GM19035 (cell line): ENCODE data around the gene ELMO3.

Source experiments
- ATAC-seq: cut with Tn5 transposase; IDR thresholded peaks from one replicate; pipeline ENCODE4 v1.9.1; 2021; ENCODE audit not compliant: unreplicated experiment

ELMO3 gene

DNA sequence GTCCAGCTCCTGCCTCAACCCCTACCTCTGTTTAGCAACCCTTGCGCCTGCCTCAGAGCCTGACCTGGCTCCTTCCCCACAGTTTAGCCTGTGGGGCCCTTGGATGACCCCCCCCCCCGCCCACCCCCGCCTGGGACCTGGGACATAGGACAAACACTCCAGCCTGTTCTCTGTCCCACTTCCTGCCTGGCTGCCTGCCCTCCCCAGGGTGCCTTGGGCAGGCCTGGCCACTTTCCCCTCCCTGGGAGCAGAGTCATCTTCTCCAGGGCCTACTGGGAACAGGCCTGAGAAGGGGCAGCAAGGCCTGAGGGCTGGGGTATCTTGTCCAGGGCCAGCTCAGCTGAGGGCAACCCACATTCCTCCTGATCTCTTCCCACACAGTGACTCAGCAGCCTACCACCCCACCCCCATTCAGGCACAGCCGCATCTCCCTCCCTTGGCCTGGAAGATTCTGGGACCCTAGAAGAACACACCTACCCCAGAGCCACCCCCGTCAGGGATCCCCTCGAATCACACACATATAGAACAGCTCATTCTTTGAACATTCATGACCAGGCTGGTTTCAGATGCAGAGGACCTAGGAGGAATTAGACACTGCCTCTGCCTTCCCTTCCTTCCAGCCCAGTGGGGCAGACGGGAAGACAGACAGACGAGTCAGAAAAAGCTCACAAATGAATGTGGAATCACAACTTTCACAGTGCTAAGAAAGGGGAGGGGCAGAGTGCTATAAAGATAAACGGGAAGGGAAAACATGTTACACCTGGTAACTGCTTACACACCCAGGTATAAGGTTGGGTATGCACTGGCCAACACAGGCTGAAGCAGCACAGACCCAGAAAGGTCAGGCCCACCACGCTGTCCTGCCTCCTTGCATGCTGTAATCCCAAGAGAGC is 42.3 kb downstream of the ELMO3 start:
- ATAC-seq, result no peak

DNA sequence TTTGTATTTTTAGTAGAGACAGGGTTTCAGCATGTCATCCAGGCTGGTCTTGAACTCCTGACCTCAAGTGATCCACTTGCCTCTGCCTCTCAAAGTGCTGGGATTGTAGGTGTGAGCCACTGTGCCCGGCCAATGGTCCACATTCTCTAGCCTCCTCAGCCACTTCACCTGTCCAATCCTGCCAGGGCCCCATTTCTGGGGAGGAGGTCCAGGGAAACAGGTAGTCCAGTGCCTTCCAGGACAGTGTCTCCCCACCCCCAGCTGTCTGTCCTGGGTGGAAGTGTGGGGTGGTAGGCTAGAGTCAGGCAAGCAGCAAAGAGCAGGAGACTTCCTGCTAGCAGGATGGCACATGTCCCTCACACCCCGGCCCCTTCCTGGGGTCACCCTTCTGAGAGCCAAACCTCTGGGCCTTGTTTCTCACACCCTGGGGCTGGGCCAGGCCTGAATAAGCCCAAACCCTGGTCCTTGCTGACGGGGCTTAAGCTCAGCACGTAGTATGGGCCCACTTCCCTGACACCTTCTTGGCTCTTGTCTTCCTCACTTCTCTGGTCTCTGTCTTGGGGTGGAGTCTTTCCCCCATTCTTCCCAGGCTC is 43.3 kb downstream of the ELMO3 start:
- ATAC-seq, result no peak

DNA sequence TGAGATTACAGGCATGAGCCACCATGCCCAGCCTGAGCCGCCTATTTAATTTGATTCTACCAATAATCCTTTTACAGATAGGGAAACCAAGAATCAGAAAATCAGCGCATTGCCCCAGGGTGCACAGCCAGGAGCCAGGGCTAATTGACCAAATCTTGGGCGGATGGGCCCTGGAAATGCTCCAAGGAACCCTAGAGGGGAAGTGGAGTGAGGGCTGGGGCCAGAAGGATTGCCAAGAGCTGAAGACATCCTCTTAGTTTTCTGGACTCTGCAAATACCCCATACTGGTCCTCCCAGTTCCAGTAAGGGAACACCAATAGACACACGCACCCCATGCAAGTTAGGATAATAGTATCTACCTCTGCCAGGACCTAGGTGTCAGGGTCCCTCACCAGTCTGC is 44.5 kb downstream of the ELMO3 start:
- no peak for ATAC-seq

DNA sequence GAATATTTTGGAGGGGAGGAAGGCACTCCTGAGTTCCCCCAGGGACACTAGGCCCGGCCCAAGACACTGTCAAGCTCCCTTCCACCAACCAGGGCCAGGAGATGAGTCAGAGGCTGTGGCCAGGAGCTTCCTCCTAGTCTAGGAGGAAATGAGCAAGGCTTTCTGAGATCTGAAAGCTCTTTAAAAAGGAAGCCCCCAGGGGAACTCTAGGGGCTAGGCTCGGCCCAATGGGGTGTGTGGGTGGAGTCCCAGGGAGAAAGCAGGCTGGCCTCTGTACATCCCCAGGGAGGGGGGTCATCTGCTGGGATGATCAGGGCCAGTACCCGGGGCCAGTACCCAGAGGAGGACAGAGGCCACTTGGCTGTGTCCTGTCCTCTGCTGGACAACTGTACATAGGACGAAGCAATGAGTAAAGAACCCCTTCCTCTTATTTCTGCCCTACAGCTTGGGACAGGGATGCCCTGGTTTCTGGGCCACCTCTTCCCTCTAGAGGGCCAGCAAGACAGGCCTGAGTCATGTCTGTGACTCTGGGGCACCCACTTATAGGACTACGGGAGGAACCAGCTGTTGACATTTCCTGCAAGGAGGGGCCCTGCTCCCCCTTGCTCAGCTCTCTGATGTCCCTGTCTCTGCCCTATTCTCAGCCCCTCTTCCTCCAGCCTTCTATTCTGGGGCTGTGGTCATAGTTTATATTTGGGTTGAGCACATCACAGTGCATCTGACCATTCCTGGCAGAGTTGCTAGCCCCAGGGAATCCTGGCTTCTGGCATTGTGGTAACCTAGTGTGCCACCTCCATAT is 45.7 kb downstream of the ELMO3 start:
- peak; percentile 52 for ATAC-seq

DNA sequence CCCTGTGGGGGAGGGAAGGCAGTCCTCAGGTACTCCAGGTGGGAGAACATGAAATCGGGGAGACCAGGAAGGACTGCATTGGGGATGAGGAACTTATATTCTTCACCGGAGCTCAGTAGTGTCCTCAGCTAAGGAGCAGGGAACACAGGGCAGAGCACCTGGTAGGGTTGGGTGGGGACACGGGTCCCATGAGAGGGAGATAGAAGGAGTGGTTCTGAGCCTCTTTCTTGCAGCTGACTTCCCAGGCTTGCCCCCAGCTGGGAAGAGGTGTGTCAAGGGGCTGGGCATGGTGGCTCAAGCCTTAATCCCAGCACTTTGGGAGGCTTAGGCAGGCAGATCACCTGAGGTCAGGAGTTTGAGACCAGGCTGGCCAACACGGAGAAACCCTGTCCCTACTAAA is 46.3 kb downstream of the ELMO3 start:
- ATAC-seq, result no peak

DNA sequence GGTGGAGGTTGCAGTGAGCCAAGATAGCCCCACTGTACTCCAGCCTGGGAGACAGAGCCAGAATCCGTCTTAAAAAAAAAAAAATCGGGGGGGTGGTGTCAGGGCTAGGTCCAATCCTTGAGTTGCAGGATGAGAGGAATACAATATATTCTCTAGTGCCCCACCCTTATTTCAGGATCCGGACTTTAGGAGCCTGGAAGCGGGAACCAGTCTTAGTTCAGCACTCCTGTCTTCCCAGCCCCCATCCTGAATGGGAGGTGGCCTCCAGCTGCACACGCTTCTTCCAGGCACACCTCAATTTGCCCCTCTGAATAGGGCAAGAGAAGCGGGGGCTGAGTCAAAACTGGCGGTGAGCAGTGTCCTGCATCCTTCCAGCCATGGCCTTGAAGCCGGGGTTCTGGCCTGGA is 46.7 kb downstream of the ELMO3 start:
- ATAC-seq, result no peak

DNA sequence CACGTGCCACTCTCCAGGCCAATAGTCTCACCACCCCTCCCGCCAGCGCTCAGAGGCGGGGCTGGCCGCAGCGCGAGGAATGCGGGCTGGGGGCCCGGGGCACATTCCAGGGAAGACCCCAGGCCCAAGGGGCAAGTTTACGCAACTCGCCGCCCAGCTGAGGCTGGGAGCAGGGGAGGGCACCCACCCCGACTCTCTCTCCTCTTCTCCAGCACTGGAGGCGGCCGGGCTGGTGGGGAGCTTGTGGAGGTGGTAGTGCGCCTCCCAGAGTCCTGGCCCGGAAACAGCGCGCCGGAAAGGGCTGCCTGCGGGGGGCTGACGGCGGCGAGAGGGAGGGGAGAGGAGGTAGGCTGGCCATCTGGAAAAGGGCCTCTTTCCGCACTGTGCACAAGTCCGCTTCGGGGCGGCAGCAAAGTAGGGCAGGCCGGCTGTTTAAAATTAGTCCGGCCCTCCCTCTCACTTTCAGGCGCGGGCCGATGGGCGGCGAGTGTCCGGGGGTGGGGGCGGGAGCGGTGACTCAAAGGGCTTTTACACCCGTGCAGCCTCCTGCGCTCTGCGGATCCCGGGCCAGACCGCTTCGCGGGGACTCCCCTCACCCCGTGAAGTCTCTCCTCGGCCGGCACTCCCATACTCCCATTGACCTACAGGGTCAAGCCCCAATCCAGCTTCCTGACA is 47.3 kb downstream of the ELMO3 start:
- ATAC-seq, result peak; percentile 22

DNA sequence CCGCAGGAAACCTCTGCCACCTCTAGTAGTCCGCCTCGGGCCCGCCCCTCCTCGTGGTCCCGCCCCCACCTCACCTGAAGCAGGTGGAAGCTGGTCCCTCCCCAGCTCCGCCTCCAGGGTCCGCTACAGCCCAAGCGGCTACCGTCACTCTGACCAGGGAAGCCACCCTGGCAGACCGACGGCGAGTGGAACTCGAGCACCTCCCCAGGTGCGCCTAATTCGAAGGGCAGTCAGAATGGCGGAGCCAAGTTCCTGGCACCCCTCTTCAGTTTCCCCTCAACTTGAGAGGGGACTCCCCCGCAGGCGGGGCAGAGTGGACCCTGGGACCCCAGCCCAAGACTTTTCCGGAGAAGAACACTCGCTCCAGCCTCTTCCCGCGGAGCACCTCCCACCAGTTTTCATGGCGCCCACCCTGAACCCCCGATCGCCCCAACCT is 47.8 kb downstream of the ELMO3 start:
- peak; percentile 14 for ATAC-seq

DNA sequence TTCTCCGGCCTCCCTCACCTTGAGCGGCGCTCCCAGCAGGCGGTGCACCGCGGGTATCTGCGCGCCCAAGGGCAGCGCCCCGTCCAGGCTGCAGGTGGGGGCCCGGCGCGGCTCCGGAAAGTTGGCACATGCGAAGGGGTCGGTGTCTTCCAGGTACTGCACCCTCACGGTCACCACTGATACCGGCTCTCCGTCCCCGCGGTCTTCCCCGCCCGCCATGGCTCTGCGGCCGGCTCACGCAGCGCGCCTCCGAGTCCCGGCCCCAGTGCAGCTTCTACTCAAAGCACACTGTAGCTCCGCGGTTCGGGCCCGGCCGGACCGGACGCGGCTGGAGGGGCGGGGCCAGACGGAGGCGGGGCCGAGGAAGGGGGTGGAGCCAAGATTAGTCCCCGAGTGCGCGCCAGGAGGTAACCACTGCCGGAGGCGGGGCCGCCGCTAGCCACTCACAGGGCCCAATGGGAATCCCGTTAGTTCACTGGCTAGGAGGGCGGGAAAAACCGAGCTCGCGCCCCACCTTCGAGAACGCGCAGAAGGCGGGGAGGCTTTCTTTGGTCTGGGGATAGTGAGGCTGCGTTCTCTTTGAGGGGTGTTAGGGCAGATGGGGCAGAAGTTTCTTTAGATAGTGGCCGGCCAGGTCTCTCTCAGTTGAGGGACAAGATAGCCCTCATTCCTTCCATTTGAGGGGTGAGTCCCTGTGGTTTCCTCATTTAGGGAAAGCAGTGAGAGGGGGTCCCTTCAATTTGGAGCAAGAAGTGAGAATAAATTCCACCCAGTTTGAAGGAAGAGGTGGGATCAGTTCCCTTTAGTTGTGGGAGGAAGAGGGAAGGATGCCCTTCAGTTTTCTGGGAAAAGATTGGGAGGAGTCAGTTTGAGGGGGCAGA is 48.5 kb downstream of the ELMO3 start, which contains the start of gene FHOD1:
FHOD1 (minus strand) TSS at position 290 of the 881 bp plus-strand sequence; CDS start at position 219, 71 bp downstream.
- ATAC-seq, result peak; percentile 44

DNA sequence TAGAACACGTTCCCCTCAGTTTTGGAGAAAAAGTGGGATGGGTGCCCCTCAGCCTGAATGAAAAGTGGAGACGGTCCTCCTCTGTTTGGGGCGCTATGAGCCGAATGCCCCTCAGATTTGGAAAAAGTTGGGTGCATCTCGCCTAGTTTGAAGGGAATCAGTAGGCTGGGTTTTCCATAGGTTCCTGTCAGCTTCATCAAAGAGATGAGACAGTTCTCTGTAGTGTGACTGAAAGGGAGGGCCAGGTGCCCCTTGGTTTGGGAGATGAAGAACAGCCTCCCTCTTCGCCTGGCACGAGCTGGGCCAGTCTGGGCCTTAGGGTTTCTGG is 49.1 kb downstream of the ELMO3 start:
- no peak for ATAC-seq

DNA sequence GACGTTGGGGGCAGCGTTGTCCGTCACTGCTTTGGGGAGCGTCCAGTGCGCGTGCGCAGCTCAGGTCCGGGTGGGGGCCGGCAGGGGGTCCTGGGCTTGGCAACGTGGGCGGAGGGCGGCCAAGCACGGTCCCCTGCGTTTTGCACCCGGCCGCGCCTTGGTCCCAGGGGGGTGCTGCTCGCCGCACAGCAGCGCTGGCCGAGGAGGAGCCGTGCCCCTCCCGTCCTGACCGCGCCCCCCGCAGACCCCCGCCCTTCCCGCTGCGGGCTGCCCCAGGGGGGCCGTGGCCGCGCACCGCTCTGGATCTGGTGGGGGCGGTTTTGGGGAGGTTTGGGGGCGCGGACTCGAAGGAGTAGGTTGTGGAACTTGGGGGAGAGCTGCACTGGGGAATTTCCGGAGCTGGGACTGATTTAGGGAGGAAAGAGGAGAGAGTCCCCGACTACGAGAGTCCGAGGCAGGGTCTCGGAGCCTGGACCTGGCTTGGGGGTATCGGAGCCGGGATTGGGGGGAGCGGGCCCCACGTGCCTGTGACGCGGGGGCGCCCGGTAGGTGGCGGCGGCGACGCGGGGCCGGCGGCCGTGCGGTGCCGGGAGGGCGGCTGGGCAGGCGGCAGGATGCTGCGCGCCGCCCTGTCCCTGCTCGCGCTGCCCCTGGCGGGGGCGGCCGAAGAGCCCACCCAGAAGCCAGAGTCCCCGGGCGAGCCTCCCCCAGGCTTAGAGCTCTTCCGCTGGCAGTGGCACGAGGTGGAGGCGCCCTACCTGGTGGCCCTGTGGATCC is 49.7 kb downstream of the ELMO3 start, which contains the start of gene SLC9A5:
SLC9A5 (plus strand) TSS at position 579 of the 777 bp plus-strand sequence; CDS start at position 615, 36 bp downstream.
- no peak for ATAC-seq

DNA sequence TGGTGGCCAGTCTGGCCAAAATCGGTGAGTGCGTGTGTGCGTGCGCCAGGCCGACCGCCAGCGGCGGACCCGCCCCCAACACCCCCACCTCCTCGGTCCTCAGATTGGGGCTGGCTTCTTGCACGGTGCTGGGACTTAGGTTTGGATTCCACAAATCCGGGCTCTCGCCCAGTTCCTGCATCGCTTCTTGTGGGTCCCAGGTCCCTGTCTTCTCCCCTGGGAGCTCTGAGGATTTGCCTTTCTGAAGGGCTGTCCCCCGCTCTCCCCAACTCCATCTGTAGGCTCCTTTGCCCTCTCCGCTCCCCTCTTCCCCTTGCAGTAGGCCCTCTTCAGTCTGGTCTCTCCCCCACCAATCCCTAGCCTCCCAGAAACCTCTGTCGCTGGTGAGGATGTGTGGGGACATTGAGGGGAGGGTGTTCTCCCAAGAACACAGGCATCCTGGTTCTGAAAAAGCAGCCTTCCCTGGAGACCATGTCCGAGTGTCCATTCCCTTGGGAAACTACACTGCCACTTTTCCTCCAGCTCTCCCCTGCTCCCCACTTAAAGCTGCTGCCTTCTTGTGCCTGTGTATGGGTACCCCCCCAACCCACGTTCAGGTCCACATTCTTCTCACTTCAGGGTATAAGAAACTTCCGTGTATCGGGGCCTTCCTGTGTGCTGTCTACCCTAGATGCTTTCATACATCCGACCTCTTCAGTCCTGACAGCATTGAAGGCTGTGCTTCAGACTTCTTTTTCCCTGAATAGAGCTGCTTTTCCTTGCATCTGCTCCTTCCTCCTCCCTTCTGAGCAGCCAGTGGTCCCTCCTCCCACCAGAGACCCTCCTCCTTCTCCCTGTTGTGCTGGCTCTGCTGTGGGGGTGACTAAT is 50.5 kb downstream of the ELMO3 start:
- no peak for ATAC-seq

DNA sequence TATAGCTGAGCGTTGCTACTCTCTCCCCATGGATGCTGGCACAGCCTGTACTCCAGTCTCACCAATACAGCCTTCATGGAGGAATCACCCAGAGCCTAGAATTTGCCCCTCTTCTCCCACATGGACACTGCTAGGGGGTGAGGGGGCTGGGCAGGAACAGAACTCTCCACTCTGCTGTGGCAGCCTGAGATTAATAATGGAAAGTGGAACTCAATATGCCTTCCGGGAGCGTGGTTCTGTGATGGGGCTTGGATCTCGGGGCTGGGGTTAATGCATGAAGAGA is 51.1 kb downstream of the ELMO3 start:
- no peak for ATAC-seq

DNA sequence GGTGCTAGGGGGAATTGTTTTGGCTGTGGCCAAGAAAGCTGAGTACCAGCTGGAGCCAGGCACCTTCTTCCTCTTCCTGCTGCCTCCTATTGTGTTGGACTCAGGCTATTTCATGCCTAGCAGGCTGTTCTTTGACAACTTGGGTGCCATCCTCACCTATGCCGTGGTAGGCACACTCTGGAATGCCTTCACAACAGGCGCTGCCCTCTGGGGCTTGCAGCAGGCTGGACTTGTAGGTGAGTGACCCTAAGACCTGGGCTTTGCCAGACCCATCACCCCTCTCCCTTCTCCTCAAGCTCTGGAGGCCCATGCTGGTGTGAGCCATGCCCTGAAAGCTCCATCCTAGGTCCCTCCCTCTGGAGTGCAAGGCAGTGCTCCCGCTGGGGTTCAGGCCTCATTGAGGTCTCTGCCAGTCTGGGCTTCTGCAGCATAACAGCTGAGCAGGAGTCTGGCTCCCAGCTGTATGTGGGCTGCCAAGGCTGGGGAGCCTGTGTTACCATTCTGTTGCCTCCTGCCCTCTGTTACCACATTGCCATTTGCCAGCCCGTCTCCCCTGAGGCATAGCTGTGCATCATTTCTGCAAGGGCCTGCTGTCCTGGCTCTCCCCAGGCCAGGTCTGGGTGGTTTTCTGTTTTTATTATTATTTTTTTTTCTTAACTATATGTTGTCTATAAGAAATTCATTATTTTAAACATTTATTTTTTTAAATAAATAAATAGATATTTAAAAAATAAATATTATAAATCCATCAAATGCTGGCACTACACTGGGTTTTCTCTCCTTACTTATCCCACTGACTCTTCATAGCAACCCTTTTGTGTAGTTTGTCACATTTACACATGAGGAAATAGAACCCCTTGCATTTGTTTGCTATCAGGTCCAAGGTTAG is 53.9 kb downstream of the ELMO3 start:
- no peak for ATAC-seq
